Type B pancreatic cell (in vitro differentiated cells): Measurements from ENCODE around the gene MAEA. TPM values are rescaled to one million over a fixed set of nuclear protein-coding genes. Genes with fewer than 3 reads are reported as not detected.

Source experiments
- DNase-seq: peaks from one replicate; pipeline ENCODE4 v3.0.0; 2021; ENCODE audit warnings: mixed read lengths; ENCODE audit not compliant: unreplicated experiment; ENCODE audit errors: extremely low spot score
- H3K27ac Mint-ChIP-seq: 2 replicates; pipeline ENCODE4 v1.8.0; 2021; ENCODE audit warnings: mild to moderate bottlenecking, mixed read lengths
- H3K27me3 Mint-ChIP-seq: 2 replicates; pipeline ENCODE4 v1.8.0; 2021; ENCODE audit warnings: mixed read lengths
- H3K36me3 Mint-ChIP-seq: 2 replicates; pipeline ENCODE4 v1.8.0; 2021; ENCODE audit warnings: mixed read lengths
- H3K4me1 Mint-ChIP-seq: one replicate; pipeline ENCODE4 v1.8.0; 2021; ENCODE audit warnings: mixed read lengths; ENCODE audit not compliant: unreplicated experiment
- H3K4me3 Mint-ChIP-seq: 2 replicates; pipeline ENCODE4 v1.8.0; 2021; ENCODE audit warnings: mild to moderate bottlenecking, mixed read lengths
- H3K9me3 Mint-ChIP-seq: 2 replicates; pipeline ENCODE4 v1.8.0; 2021; ENCODE audit warnings: mixed read lengths
- CTCF ChIP-seq: fragments of 200-600 bp; sonication (generic); conservative IDR thresholded peaks from 2 replicates; pipeline ENCODE4 v1.5.0; 2021; ENCODE audit warnings: antibody characterized with exemption, mild to moderate bottlenecking
- total RNA-seq: library from RNA; stranded (reverse); gene quantifications from 2 replicates; pipeline ENCODE4 v1.2.1, GENCODE V29; 2021; ENCODE audit warnings: low replicate concordance

Gene MAEA
- total RNA-seq, 1 donor from 2014 or later = 81.5 TPM

- Mint-ChIP-seq H3K4me1 (no peaks in the 10 kb centered on the region), H3K27ac (no peak overlapping the region), H3K4me3 (no peak overlapping the region), H3K27me3 (no peaks in the 10 kb centered on the region), H3K36me3 (no peaks in the 10 kb centered on the region), H3K9me3 (no peaks in the 10 kb centered on the region)
- no peak for TF ChIP-seq CTCF
- no peak for DNase-seq
These were observed 90.9 kb downstream of the MAEA start for GRCh38 chr4:1380368-1381151.

- Mint-ChIP-seq H3K27ac (no peak overlapping the region), H3K9me3 (no peaks in the 10 kb centered on the region), H3K4me1 (no peaks in the 10 kb centered on the region), H3K4me3 (no peak overlapping the region), H3K36me3 (no peaks in the 10 kb centered on the region), H3K27me3 (no peaks in the 10 kb centered on the region)
- no peak for DNase-seq
- no peak for TF ChIP-seq CTCF
These were observed 91.5 kb downstream of the MAEA start for GRCh38 chr4:1381181-1381621.

- peaks cover 3% of the 10 kb centered on the region for H3K36me3 Mint-ChIP-seq
- no peak overlapping the region for H3K27ac Mint-ChIP-seq
- H3K9me3 Mint-ChIP-seq = no peaks in the 10 kb centered on the region
- no peak for TF ChIP-seq CTCF
- H3K4me3 Mint-ChIP-seq = no peak overlapping the region
- no peaks in the 10 kb centered on the region for H3K4me1 Mint-ChIP-seq
- H3K27me3 Mint-ChIP-seq = no peaks in the 10 kb centered on the region
- DNase-seq = no peak
These were observed 92.4 kb downstream of the MAEA start for GRCh38 chr4:1381944-1382541.

GRCh38 chr4:1382776-1383727 is 93.4 kb downstream of the MAEA start:
- H3K9me3 Mint-ChIP-seq = peaks cover 4% of the 10 kb centered on the region
- H3K27me3 Mint-ChIP-seq = no peaks in the 10 kb centered on the region
- DNase-seq = no peak
- no peak overlapping the region for H3K4me3 Mint-ChIP-seq
- H3K4me1 Mint-ChIP-seq = no peaks in the 10 kb centered on the region
- H3K27ac Mint-ChIP-seq = no peak overlapping the region
- no peak for TF ChIP-seq CTCF
- peaks cover 9% of the 10 kb centered on the region for H3K36me3 Mint-ChIP-seq

GRCh38 chr4:1383728-1384591 is 94.3 kb downstream of the MAEA start:
- Mint-ChIP-seq H3K4me3 (no peak overlapping the region), H3K36me3 (peaks cover 15% of the 10 kb centered on the region), H3K27me3 (no peaks in the 10 kb centered on the region), H3K27ac (no peak overlapping the region), H3K9me3 (peaks cover 10% of the 10 kb centered on the region), H3K4me1 (no peaks in the 10 kb centered on the region)
- no peak for TF ChIP-seq CTCF
- DNase-seq = no peak
